Lung (tissue), 12 donors: ENCODE results near the gene GPD1L. TPM values are rescaled to one million over a fixed set of nuclear protein-coding genes. Genes with fewer than 3 reads are reported as not detected.
A peak's percentile ranks its signal among the peaks of the same experiment; 100 is the strongest.

Source experiments
- ATAC-seq: fragments of 200-7000 bp; cut with Tn5 transposase; one replicate; pipeline ENCODE4 v1.9.1; 2020; ENCODE audit warnings: moderate number of reproducible peaks; ENCODE audit not compliant: insufficient read depth, low FRiP score
- DNase-seq, 3 donors: peaks; one replicate each; pipeline ENCODE4 v3.0.0-alpha.2; 2013 to 2017
- H3K27ac ChIP-seq, 2 donors: one replicate each; pipeline ENCODE4 v1.5.1; 2013; ENCODE audit warnings: mild to moderate bottlenecking in 2 of 2, moderate library complexity in 2 of 2, control low read depth in 1 of 2, inconsistent platforms in 1 of 2, low read depth in 1 of 2, low read length in 1 of 2
- H3K27me3 ChIP-seq, 3 donors: one replicate each; pipeline ENCODE4 v1.5.1; 2013; ENCODE audit warnings: low read length in 2 of 3; ENCODE audit not compliant: control insufficient read depth in 3 of 3, insufficient read depth in 3 of 3
- H3K36me3 ChIP-seq, 4 donors: one replicate each; pipeline ENCODE4 v1.5.1; 2013; ENCODE audit warnings: low read length in 4 of 4, mild to moderate bottlenecking in 1 of 4, moderate library complexity in 1 of 4; ENCODE audit not compliant: control insufficient read depth in 4 of 4, insufficient read depth in 4 of 4
- H3K4me1 ChIP-seq, 5 donors: one replicate each; pipeline ENCODE4 v1.5.1; 2013; ENCODE audit warnings: low read length in 5 of 5, mild to moderate bottlenecking in 2 of 5, moderate library complexity in 1 of 5; ENCODE audit not compliant: control insufficient read depth in 5 of 5, insufficient read depth in 5 of 5
- H3K4me3 ChIP-seq: one replicate; pipeline ENCODE4 v1.5.1; 2013; ENCODE audit warnings: mild to moderate bottlenecking, control low read depth, moderate library complexity
- H3K9ac ChIP-seq, 2 donors: one replicate each; pipeline ENCODE4 v1.5.1; 2013; ENCODE audit warnings: low read length in 2 of 2, control low read depth in 1 of 2; ENCODE audit not compliant: insufficient read depth in 1 of 2
- H3K9me3 ChIP-seq, 4 donors: one replicate each; pipeline ENCODE4 v1.5.1; 2013; ENCODE audit warnings: low read length in 3 of 4, mild to moderate bottlenecking in 1 of 4, moderate library complexity in 1 of 4; ENCODE audit not compliant: control insufficient read depth in 4 of 4, insufficient read depth in 3 of 4
- CTCF ChIP-seq: IDR thresholded peaks from 2 replicates; pipeline ENCODE4 v1.5.1; 2012; ENCODE audit warnings: mild to moderate bottlenecking; ENCODE audit errors: control extremely low read depth, extremely low read depth
- WGBS, 2 donors: extraction: QIAGEN DNeasy Blood & Tissue Kit; methylation state at CpG; one replicate each; pipeline ENCODE4 v1.1.7; 2013; 5-methylcytosine and 5-hydroxymethylcytosine counted together
- polyA plus RNA-seq, 2 donors: library from polyadenylated mRNA; stranded (reverse); fragments of 200-250 nt; gene quantifications; one replicate each; pipeline ENCODE4 v1.2.1, GENCODE V29; 2013
- total RNA-seq, 2 donors: library from RNA; depleted of rRNA in 1 of 2; stranded (reverse); fragments of >200 nt in 1 of 2; gene quantifications; one replicate each; pipeline ENCODE4 v1.2.1, GENCODE V29; 2014 to 2021
- donor health status: control.
- donor health status: control.
- donor health status: Bipolar disorder and iron deficiency.
- donor health status: healthy.
- donor health status: DM: yes; HTN: yes; CAD: no.

The GPD1L gene
- total and polyA plus RNA-seq, 4 donors = 20.5 to 58.8 (median 37.1) TPM

DNA sequence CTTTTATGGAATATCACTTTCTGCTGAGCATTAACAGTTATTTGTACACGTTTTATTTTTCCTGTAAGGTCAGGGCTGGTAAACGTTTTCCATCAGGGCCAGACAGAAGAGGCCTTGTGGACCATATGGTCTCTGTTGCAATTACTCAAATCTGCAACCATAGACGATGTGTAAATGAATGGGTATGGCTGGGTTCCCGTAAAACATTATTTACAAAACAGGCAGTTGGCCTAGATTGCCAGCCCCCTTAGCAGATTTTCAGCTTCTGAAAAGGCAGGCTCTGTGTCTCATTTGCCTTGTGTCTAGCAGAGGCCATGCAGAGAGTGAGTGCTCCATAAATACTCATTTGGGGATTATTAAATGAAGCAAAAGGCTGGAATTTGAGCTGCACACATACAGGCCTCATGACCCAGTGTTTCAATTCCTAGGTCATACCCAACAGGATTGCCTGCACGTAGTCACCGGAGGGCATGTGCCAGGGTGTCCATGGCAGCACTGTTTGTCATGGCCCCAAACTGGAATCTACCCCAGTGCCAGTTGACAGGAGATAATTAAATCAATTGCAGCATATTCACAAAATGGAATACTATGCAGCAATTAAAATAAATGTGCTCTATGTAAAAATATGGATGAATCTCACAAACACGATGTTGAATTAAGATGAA, 51.3 kb downstream of the GPD1L start:
- TF ChIP-seq CTCF = no peak
- Histone ChIP-seq H3K9ac (no peak overlapping the region), H3K27me3 (no peaks in the 10 kb centered on the region), H3K36me3 (peaks cover 5 to 43% (median 13%) of the 10 kb centered on the region in 4 donors), H3K27ac (no peak overlapping the region), H3K9me3 (no peaks in the 10 kb centered on the region), H3K4me3 (no peak overlapping the region), H3K4me1 (peaks cover 0 to 7% (median 0%) of the 10 kb centered on the region in 5 donors)
- DNase-seq (peak; percentile 33 to 88 (median 86)), ATAC-seq (no peak)
- WGBS, 2 donors = 75 to 83% methylated on average over 7 of the region's 7 CpGs

- WGBS, 2 donors = 87 to 93% methylated on average over 3 of the region's 3 CpGs
Observed at GRCh38 chr3:32160706-32161214, 54.3 kb downstream of the GPD1L start.

GRCh38 chr3:32165442-32165841, 59.0 kb downstream of the GPD1L start:
- ATAC-seq = no peak
- Histone ChIP-seq H3K9ac (no peak overlapping the region), H3K27me3 (no peaks in the 10 kb centered on the region), H3K36me3 (peaks cover 17 to 37% (median 26%) of the 10 kb centered on the region in 4 donors), H3K9me3 (no peaks in the 10 kb centered on the region), H3K27ac (no peak overlapping the region), H3K4me1 (peaks cover 0 to 5% (median 0%) of the 10 kb centered on the region in 5 donors), H3K4me3 (no peak overlapping the region)
- DNase-seq = no peak
- TF ChIP-seq CTCF = no peak
- WGBS, 2 donors = 88 to 89% methylated on average over 1 of the region's 1 CpG

More at GRCh38 chr3:32160706-32161214, 54.3 kb downstream of the GPD1L start:
- Histone ChIP-seq H3K27me3 (no peaks in the 10 kb centered on the region), H3K27ac (no peak overlapping the region), H3K4me1 (peaks cover 0 to 7% (median 0%) of the 10 kb centered on the region in 5 donors), H3K9me3 (no peaks in the 10 kb centered on the region), H3K36me3 (peaks cover 17 to 44% (median 20%) of the 10 kb centered on the region in 4 donors), H3K4me3 (no peak overlapping the region), H3K9ac (no peak overlapping the region)
- no peak for TF ChIP-seq CTCF
- ATAC-seq (no peak), DNase-seq (no peak)
